GM10248 (cell line): ENCODE data around the gene NKX6-1.

Experiments used
- CTCF ChIA-PET: fragments of 300-600 bp; sonication (Branson Sonifier 250); formaldehyde crosslinking; extraction: SDS; loops from one replicate; lab custom pipeline; 2021; ENCODE audit warnings: antibody characterized with exemption; lab: Yijun Ruan, JAX
- POLR2A ChIA-PET: fragments of 350-650 bp; sonication (Branson Sonifier 250); formaldehyde crosslinking; extraction: SDS; loops from one replicate; lab custom pipeline; 2020; ENCODE audit warnings: antibody characterized with exemption; lab: Yijun Ruan, JAX
- DNase-seq: peaks from one replicate; pipeline ENCODE4 v3.0.0; 2012; ENCODE audit errors: extremely low spot score
- CTCF ChIP-seq: IDR thresholded peaks from 2 replicates; pipeline ENCODE4 v1.5.1; 2012; ENCODE audit warnings: mild to moderate bottlenecking, low read depth; ENCODE audit errors: extremely low read depth, missing control alignments, control extremely low read depth

NKX6-1 gene

GRCh38 chr4:84501721-84502267, 2.7 kb upstream of the NKX6-1 start:
- TF ChIP-seq CTCF = no peak
- ChIA-PET POLR2A (no interaction called here), CTCF (interaction anchor here (0.6 to 2.5 kb wide), 3 partner anchors 11 to 856 kb away, joined by 3 to 13 read pairs (median 3); no protein-coding TSS in a partner anchor)
- no peak for DNase-seq

GRCh38 chr4:84501202-84501503, 2.1 kb upstream of the NKX6-1 start:
- ChIA-PET CTCF (no interaction called here), POLR2A (no interaction called here)
- DNase-seq = no peak
- TF ChIP-seq CTCF = no peak

GRCh38 chr4:84500386-84501201, 1.5 kb upstream of the NKX6-1 start:
- POLR2A ChIA-PET = no interaction called here
- TF ChIP-seq CTCF = no peak
- CTCF ChIA-PET = interaction anchor here (1.4 kb wide), 1 partner anchor 10 kb away, joined by 3 read pairs; no protein-coding TSS in a partner anchor
- DNase-seq = no peak

- ChIA-PET POLR2A (interaction anchor here (0.7 kb wide), 1 partner anchor 22 kb away, joined by 3 read pairs; no protein-coding TSS in a partner anchor), CTCF (interaction anchor here (0.8 to 1.4 kb wide), 3 partner anchors 9 to 963 kb away, joined by 3 read pairs; no protein-coding TSS in a partner anchor)
- DNase-seq = no peak
- TF ChIP-seq CTCF = no peak
These were observed 511 bp upstream of the NKX6-1 start for GRCh38 chr4:84499624-84499982.

- no peak for DNase-seq
- no peak for TF ChIP-seq CTCF
- ChIA-PET POLR2A (no interaction called here), CTCF (no interaction called here)
These were observed 723 bp downstream of the NKX6-1 start for GRCh38 chr4:84498203-84498934.

GRCh38 chr4:84497504-84498202, 1.4 kb downstream of the NKX6-1 start:
- no peak for TF ChIP-seq CTCF
- ChIA-PET CTCF (no interaction called here), POLR2A (no interaction called here)
- DNase-seq = no peak
